NCI-H524 treated with DMSO at 0.1 percent for 48 hours (cell line): ENCODE data around the gene SMC1B.
"Not testable (repeated sequence)": the region's sequence is repeated elsewhere in the genome, so short reads cannot be mapped to it uniquely, and the experiment has no call there.

Experiments used
- DNase-seq: peaks from one replicate; lab custom pipeline; 2025; lab: John Stamatoyannopoulos, UW

The SMC1B gene

GRCh38 chr22:45349916-45350315, 63.5 kb downstream of the SMC1B start:
- no peak for DNase-seq

- DNase-seq: no peak
Observed at GRCh38 chr22:45344334-45344733, 69.1 kb downstream of the SMC1B start.

DNA sequence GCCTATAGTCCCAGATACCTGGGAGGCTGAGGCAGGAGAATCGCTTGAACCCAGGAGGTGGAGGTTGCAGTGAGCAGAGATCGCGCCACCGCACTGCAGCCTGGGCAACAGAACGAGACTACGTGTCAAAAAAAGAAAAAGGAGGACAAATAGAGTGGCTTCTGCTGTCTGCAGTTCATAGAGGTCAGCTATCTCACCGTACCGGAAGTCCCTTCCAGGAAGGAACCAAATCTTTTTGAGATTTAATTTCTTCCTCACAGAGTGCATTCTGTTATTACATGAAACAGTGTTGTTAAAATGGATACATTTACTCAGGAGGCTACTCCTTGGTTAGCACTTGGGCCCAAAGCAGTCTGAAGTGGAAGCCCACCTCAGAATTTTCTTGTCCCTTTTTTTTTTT, 70.3 kb downstream of the SMC1B start:
- DNase-seq: no peak

GRCh38 chr22:45341498-45341897, 71.9 kb downstream of the SMC1B start:
- DNase-seq: no peak

DNA sequence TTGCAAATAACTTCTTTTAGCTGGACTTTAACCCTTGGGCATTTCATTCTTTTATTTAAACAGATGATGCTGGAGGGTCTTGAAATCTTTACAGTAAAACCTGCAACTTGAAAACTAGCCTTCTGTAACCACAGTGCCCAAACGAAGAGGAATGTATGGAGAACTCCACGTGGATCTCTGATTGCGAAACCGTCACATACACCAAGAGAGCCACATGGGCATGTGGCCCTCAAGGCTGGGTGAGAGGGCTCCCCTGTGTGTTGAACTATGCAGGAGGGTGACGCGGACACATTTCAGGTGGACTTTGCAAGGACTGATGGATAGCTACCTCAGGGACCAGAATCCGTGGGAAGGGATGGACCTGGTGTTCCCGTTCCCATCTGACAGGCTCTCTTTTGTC, 73.1 kb downstream of the SMC1B start:
- no peak for DNase-seq

DNA sequence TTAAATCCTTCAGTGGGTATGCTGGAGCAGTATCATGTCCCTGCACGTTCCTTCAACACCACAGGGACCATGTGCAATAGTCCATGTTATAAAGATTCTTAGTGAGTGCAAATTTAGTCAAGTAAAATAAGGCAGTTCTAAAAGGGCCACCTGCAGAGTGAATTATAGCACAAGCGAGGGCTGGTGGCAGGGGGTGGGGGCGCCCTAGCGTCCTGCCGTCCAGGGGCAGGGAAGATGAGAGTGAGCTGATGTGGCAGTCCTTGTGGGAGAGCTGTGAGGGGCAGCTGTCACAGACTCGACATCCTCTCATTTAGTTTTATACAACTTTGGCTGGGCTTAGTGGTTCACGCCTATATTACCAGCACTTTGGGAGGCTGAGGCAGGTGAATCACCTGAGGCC, 74.6 kb downstream of the SMC1B start:
- no peak for DNase-seq

DNA sequence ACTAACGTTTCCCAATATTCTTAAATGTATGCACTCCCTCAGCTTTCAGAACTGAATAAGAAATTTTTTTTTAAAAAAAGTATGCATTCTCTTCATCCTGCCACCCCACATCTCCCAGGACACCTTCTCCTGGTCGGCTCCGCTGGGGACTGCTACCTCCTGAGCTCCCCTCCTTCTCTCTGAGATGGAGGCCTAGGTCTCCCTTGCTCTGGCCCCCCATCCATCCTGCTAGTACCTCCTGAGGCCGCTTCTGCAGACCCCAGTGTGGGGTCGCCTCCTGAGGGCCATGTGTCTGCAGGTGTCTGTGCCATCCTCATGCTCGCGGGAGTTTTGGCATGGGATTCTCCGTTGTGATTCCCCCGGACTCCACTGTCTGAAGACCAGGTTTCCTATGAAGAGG, 75.9 kb downstream of the SMC1B start:
- DNase-seq: no peak

DNA sequence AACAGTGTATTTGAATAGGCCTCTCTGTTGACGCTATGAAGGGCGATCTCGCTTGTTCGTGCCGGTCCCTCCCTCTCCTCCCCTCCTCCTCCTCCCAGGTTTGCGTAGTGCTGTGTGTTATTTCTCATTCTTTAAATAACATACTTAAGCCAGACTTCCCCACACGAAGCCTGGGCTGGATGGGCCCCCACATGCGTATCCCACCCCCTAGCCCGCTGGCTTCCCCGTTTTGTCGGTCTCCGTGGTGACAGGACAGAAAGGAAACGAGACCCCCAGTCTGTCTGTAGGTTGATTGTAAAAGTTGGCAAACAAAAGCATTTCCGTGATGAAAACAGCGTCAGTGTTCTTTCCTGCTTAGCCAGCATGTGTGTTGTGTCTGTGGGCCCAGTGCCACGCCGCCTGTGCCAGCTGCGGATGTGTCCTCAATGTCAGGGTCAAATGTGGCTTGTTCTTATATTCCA, 76.4 kb downstream of the SMC1B start:
- DNase-seq: no peak

- no peak for DNase-seq
Observed at GRCh38 chr22:45335854-45336522, 77.4 kb downstream of the SMC1B start.

DNA sequence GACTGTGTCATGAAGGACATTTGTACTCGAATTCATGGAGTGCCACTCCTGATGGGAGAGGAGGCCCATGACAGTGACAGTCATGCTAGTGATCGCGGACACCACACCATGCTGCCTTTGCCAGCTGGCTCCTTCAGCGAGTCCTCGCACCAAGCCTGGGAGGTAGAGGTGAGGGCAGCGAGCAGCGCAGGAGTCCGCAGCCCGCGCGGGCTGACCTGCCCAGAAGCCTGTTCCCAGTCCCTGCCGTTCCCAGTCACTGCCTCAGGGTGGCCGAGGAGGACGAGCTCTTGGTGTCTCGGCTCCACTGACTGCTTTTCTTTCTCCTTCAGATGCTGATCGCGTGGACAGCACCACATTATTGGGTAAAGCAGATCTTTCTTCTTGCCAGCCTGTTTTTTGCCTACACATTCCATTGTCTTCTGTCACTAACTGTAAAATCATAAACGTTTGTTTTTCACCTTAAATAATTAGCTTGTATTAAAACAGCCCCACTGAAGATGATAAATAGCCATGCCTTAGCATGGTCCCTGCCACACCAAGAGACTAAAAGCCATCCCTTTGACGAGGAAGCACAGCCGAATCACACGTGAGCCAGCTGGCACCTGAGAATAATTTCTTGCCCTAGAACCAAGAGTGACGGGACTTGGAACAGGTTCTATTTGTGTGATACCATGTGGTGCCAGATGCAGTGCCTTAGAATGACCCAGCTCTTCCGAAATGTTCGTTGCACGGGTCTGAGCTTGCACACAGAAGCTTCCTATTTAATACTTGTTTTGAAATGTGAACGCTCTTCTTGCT, 78.2 kb downstream of the SMC1B start:
- DNase-seq: no peak

DNA sequence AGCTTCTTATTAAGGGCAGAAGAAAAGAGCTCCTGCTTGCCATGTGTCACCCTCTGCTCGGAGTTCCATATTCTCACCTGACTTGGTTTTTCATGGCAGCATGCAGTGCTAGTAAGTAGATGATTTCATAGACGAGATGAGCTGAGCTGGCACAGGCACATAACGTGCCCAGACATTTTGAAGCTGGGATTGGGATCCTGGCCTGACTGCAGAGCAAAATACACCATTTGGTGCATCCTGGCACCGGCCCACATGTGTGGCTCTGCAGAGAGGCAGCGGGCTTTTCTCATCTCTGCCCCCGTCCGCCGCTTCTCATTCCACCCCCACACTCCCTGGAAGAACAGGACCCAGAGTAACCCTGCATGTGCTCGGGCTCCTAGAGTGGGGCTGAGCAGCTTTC, 78.9 kb downstream of the SMC1B start:
- DNase-seq: no peak

DNA sequence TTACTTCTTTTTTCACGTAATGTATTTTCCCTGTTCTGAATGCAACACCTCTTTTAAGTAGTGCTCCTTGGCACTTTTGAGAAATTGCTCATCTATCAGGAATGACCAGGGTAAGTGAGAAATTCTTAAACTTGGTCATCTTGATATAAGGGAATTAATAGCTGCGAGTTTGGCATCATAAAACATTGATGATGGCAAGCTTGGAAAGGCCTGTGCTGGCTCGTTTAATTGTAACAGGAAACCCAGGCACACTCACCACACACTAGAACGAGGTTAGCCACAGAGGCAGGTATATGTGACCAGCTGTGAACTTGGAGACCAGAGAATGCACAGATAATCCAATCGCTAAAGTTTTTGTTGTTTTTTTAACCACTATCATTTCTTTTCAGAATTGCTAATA, 79.3 kb downstream of the SMC1B start:
- no peak for DNase-seq

DNA sequence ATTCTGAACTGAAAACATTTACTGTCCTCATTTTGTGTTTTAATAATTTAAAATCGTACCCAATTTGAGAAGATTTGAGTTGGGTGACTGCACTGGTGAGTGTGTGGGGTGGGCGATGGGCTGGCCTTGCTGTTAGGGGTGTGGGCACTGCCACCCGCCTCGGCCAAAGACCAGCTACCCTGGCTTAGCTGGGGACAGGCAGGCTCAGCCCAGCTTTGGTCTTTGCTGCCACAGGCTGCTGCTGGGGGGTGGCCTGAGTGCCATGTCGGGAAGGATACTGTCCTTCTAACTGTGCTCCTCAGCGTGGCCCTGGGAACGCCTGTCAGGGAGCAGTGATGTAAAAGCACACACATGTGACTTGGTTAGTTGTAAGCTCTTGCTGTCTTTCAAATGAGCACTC, 81.4 kb downstream of the SMC1B start:
- no peak for DNase-seq

DNA sequence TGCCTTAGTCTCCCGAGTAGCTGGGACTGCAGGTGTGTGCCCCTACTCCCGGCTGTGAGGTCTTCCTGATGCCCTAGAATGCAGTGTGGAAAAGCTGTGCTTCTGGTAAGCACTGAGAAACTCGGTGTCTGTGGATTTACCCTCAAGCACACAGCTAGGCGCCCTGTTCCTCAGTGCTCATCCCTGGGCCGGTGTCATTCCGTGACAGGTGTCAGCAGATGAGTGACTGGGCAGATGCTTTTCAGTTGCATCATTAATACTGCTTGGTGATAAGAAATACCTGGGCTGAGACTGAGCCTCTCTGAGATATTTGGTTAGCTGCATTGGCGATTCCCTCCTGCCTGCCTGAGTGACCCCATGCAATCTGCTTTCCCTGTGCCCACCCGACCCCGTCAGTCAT, 81.9 kb downstream of the SMC1B start:
- no peak for DNase-seq

DNA sequence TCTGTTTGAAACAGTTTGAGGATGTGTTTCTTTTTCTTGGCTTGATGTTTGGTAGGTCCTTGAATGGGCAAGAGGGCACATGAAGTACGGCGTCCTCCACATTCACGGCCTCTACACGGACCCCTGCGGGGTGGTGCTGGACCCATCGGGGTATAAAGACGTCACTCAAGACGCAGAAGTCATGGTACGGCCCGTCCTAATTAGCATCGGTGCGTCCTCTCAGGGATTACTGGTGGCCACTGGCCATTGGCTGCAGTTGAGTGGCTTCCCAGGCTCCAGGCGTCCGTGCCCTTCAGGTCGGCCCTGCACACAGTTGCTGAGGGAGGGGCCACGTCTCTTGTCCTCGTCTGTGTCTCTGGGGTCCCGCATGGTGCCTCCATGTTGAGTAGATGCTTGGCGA, 82.9 kb downstream of the SMC1B start:
- no peak for DNase-seq

- DNase-seq: peak; percentile 90
Observed at GRCh38 chr22:45329530-45329936, 83.9 kb downstream of the SMC1B start.

- peak; percentile 88 for DNase-seq
Observed at GRCh38 chr22:45328822-45329529, 84.4 kb downstream of the SMC1B start.

DNA sequence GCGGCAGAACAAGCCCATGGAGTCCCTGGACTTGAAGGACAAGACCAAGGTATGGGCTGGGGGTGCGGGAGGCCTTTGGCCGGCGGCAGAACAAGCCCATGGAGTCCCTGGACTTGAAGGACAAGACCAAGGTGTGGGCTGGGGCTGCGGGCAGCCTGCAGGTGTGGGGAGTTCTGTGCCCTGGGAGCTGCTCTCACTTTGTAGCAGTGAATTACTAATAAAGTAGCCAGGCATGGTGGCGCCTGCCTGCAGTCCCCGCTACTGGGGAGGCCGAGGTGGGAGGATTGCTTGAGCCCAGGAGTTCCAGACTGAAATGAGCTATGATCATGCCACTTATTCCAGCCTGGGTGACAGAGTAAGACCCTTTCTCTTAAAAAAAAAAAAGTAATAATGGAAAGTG, 85.1 kb downstream of the SMC1B start:
- not testable (repeated sequence) for DNase-seq

GRCh38 chr22:45324311-45324711, 89.1 kb downstream of the SMC1B start:
- no peak for DNase-seq

DNA sequence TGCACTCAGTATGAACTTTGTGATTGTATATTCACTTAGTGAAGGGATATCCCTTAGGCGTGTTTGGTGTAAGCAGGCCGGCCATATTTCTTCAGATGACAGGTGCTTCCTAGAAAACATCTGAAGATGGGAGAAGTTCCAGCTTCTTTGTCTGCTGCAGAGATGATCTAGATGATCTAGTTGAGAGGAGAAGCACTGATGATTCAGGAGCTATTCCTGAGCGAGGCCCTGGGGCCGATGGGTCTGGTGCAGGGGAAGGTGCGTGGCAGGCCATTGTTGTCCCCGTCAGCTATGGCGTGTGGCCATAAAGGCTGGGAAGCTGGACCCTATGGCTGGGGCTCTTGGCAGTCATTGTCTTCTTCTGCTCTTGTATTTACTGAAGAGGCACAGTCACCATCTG, 89.7 kb downstream of the SMC1B start:
- DNase-seq: no peak

DNA sequence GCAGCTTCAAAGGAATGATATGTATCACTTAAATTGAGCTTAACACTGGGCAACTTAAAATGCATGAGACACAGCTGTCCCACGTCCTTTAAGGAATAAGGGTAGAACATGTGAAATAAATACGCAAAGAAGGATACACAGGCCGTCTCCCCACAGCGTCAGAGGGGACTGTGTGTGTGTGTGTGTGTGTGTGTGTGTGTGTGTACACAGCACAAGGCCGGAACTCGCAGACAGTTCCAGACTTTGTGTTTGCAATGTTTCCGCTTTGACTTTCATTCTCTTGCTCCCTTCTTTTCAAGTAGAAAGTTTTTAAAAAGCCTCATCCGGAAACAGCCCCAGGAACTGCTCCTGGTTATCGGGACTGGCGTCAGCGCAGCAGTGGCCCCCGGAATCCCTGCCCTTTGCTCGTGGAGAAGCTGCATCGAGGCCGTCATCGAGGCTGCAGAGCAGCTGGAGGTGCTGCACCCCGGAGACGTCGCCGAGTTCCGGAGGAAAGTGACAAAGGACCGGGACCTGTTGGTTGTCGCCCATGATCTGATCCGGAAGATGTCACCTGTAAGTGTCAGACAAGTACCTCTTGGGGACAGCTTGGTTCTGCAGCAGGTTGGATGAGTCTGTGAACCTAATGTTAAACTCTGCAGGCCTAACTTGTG, 90.4 kb downstream of the SMC1B start:
- DNase-seq: no peak

DNA sequence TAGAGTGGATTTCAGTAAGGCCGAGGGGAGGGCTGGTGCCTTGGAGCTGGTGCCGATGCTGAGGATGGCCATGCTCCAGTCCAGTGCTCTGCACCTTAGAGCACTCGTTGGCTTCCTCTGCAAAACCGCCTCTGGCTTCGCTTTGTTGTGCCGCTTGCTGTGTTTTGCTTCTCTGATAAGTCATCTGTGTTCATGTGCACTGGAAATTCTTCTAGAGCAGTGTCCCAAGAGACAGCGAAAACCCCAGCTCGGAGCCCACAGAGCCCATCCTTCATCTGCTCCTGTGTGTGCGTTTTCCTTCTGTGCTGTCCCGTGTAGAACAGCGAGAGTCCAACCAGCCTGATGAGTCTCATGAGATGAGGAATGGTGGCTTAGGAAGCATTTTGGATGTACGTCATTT, 91.6 kb downstream of the SMC1B start:
- DNase-seq: no peak
